OCI-LY3 (cell line): ENCODE measurements around the gene TRIM37.

ENCODE experiments used
- CTCF ChIP-seq: fragments of 200-600, 300-600 bp; sonication (generic); IDR thresholded peaks from 2 replicates; pipeline ENCODE4 v1.5.1; 2014; ENCODE audit warnings: antibody characterized with exemption, low read length, low read depth
- EZH2phosphoT487 ChIP-seq: fragments of 200-600 bp; shearing (Covaris generic); IDR thresholded peaks from 2 replicates; pipeline ENCODE4 v1.6.1; 2018; ENCODE audit warnings: antibody characterized with exemption, mixed run types, low read depth

DNA sequence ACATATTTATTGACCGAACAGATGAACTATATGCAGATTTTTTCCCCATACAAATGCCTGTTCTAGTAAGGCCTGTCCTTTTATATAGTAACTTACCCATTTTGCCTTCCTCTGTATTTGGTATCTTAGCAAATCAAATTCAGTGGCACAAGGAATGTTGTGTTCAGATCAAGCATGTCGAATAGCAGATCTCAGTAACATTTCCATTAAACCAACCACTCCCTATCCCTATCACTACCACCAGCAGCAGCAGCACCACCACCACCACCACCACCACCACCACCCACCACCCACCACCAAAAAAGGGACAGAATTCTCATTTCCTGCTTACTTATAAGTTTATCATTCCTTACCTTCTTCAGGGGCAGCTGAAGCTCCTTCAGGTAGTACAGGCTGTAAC is 94.7 kb downstream of the TRIM37 start:
- TF ChIP-seq CTCF (no peak), EZH2phosphoT487 (no peak)
